ENCODE results near the gene CSRP1.

Gene CSRP1

DNA sequence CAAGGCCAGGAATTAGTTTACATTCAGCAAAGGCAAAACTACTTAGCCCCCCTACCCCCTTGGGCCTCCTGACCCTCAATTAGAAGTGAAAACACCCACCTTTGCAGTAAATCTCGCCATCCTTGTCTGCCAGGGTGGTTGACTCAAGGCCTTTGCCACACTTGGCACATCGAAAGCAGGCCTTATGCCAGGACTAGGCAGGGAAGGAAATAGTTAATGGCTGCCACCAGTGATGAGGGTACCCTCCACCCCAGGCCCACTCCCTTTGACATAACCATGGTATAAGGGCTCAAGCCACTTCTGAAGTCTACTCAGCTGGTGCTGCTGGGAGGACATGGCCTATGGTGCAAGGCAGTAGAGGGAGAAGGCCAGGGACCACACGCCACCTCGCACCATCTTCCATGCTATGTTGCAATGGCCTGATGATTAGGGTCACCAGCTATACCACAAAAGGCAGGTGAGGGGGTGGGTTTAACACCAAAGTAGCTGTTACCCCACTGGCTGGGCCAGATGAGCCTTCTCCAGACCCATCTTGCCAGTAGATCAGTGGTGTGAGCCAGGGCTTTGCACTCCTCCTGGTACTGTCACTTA, 21.6 kb downstream of the CSRP1 start:
- H3K4me3 ChIP-seq (ENCODE audit: low read depth, low read length) = no peak overlapping the region

DNA sequence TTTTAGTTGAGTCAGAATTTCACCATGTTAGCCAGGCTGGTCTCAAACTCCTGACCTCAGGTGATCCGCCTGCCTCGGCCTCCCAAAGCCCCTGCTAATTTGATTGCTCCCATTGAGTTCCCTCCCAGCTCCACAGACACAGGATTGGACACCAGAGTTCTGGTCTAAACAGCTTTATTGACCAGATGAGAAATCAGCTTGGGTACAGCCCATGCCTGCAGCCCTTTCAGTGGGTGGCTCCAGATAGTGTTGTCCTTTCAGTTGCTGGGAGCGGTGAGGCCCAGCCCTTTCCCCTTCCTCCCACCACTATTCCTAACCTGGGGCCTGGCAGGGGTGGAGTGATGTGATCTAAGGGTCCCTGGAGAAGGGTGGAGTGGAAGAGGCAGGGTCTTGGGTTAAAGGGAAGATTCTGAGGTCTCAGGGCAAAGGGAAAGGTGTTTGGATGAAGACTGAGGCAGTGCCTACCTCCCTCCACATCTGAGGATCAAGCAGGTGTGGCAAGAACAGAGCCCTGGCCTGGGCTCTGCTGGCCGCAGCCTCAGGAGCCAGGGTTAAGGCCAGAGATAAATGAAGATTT, 23.5 kb downstream of the CSRP1 start:
- no peak overlapping the region for H3K4me3 ChIP-seq (ENCODE audit: low read depth, low read length)
- DNase-seq (ENCODE audit: low read depth, low spot score) = no peak
- in situ Hi-C loops (cut with HindIII; ENCODE audit: low sequenced_read_pairs) = no loop called here
- TF ChIP-seq, protein P1, sequence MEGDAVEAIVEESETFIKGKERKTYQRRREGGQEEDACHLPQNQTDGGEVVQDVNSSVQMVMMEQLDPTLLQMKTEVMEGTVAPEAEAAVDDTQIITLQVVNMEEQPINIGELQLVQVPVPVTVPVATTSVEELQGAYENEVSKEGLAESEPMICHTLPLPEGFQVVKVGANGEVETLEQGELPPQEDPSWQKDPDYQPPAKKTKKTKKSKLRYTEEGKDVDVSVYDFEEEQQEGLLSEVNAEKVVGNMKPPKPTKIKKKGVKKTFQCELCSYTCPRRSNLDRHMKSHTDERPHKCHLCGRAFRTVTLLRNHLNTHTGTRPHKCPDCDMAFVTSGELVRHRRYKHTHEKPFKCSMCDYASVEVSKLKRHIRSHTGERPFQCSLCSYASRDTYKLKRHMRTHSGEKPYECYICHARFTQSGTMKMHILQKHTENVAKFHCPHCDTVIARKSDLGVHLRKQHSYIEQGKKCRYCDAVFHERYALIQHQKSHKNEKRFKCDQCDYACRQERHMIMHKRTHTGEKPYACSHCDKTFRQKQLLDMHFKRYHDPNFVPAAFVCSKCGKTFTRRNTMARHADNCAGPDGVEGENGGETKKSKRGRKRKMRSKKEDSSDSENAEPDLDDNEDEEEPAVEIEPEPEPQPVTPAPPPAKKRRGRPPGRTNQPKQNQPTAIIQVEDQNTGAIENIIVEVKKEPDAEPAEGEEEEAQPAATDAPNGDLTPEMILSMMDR (IDR thresholded peaks at IDR 0.05; ENCODE audit: low read depth, low read length) = no peak

More for the DNA sequence above, 21.6 kb downstream of the CSRP1 start:
- in situ Hi-C loops (cut with HindIII; ENCODE audit: low sequenced_read_pairs) = no loop called here
- TF ChIP-seq, protein P1 (IDR thresholded peaks at IDR 0.05; ENCODE audit: low read depth, low read length) = no peak
- no peak for DNase-seq (ENCODE audit: low read depth, low spot score)

DNA sequence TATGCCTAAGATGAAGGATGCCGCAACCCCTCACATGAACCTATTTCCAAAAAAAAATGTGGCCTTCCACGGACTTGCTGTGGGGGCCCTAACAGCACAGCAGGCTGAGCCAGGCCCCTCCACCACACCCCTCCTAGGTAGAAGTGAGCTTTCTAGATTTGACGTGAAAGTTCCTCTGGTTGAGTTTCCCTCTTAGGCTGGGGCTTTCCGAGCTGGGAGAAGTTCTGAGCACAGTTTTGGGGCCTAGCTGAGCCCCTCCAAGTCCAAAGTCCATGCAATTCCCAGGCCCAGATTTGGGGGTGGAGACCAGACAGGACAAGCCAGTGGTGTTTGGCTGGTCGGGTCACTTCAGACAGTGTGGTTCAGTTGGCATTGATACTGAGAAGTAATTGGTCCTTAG, 24.2 kb downstream of the CSRP1 start:
- no peak overlapping the region for H3K4me3 ChIP-seq (ENCODE audit: low read depth, low read length)
- in situ Hi-C loops (cut with HindIII; ENCODE audit: low sequenced_read_pairs) = no loop called here
- no peak for DNase-seq (ENCODE audit: low read depth, low spot score)
- TF ChIP-seq, protein P1 (IDR thresholded peaks at IDR 0.05; ENCODE audit: low read depth, low read length) = no peak

DNA sequence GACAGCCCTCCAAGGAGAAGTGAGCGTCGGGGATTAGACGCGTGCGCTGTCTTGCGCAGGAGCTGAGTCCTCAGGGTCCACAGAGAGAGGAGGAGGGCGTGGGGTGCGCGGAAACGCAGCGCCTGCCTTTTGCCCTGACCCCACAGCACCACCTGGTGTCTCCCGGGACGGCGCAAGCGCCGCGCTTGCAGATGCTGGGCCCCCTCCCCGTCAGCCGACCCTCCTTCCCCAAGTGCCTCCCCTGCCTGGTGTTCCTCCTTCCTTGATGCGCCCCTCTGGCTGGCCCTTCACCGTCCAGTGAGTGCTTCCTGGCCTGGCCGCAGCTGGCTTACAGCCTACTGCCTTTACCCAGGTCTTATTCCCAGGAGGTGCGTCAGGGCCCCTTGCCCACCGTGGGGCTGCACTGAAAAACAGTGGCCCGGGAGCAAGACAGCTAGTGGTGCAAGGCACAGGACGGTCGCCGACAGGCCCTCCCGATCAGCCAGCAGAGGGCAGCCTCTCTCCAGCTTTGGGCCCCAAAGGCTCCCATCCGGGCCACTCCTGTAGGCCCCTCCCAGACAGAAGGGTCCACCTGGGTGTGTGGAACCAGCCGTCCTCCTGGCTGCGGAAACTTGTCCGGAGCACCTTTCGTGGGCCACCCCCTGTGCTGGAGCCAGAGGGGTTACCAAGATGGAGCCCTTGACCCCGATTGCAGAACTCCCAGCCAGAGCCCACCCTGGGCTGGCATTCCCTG, 25.0 kb downstream of the CSRP1 start:
- TF ChIP-seq, protein P1 (IDR thresholded peaks at IDR 0.05; ENCODE audit: low read depth, low read length) = peak; percentile 86
- in situ Hi-C loops (cut with HindIII; ENCODE audit: low sequenced_read_pairs) = no loop called here
- peak; percentile 82 for DNase-seq (ENCODE audit: low read depth, low spot score)
- H3K4me3 ChIP-seq (ENCODE audit: low read depth, low read length) = no peak overlapping the region

DNA sequence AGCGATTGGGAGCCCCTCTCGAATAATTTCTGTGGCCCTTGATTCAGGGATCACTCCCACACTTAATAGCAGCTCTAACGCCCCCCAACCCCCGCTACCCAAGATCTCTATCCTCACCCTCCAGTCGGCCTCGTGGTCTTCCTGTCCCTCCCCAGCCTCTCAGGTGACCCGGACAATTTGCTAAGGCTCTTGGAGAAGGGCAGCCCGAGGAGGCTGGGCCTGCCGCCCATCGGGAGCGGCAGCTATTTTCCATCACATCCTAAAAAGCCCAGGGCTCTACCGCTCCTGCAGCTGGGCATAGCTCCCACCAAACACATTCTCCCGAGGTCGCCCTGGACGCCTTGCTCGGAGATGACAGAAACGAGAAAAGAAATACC, 25.9 kb downstream of the CSRP1 start:
- in situ Hi-C loops (cut with HindIII; ENCODE audit: low sequenced_read_pairs) = no loop called here
- H3K4me3 ChIP-seq (ENCODE audit: low read depth, low read length) = no peak overlapping the region
- TF ChIP-seq, protein P1 (IDR thresholded peaks at IDR 0.05; ENCODE audit: low read depth, low read length) = no peak
- no peak for DNase-seq (ENCODE audit: low read depth, low spot score)

DNA sequence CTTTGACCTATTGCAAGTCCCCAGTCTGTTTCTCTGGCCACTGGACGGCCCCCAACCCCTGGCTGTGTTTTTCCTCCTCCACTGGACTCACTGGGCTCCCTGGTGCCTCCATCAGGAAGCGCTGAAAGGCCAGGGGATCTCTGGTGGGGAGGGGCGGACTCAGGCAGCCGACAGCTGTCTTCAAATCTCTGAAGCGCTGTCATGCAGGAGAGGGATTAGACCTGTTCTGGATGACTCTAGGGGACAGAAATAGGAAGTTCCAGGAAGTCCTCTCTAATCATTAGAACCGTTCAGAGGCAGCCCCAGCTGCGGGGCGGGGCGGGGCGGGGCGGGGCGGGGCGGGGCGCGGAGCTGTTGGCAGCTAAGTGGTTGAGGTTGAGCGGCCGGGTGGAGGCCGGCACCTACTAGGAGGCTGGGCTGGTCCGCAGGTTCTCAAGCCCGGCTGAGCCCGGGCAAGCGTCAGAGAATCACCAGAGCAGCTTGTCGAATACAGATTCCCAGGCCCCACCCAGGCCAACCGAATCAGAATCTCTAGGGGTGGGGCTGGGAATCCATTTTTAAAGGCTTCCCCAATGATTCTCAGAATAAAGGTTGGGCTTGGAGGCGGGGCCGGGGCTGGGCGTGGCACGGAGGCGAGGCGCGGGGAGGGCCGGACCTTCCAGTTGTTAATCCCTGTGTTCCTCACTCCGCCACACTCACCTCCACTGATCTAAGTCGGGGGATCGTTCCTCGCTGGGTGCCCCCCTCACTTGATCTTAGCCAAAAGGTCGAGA, 26.5 kb downstream of the CSRP1 start:
- in situ Hi-C loops (cut with HindIII; ENCODE audit: low sequenced_read_pairs) = no loop called here
- H3K4me3 ChIP-seq (ENCODE audit: low read depth, low read length) = peak overlapping the region; percentile 19
- peak; percentile 62 for DNase-seq (ENCODE audit: low read depth, low spot score)
- TF ChIP-seq, protein P1 (IDR thresholded peaks at IDR 0.05; ENCODE audit: low read depth, low read length) = peak; percentile 15
